GM10248 (cell line): ENCODE measurements around the gene RALGPS2.

Source experiments
- CTCF ChIA-PET: fragments of 300-600 bp; sonication (Branson Sonifier 250); formaldehyde crosslinking; extraction: SDS; loops from one replicate; lab custom pipeline; 2021; ENCODE audit warnings: antibody characterized with exemption; lab: Yijun Ruan, JAX
- POLR2A ChIA-PET: fragments of 350-650 bp; sonication (Branson Sonifier 250); formaldehyde crosslinking; extraction: SDS; loops from one replicate; lab custom pipeline; 2020; ENCODE audit warnings: antibody characterized with exemption; lab: Yijun Ruan, JAX
- DNase-seq: peaks from one replicate; pipeline ENCODE4 v3.0.0; 2012; ENCODE audit errors: extremely low spot score
- CTCF ChIP-seq: IDR thresholded peaks from 2 replicates; pipeline ENCODE4 v1.5.1; 2012; ENCODE audit warnings: mild to moderate bottlenecking, low read depth; ENCODE audit errors: extremely low read depth, missing control alignments, control extremely low read depth

Gene RALGPS2

GRCh38 chr1:178877896-178878295, 152.9 kb downstream of the RALGPS2 start:
- no peak for TF ChIP-seq CTCF
- no peak for DNase-seq
- CTCF ChIA-PET, result interaction anchor here (0.7 kb wide), 1 partner anchor 10 kb away, joined by 3 read pairs; no protein-coding TSS in a partner anchor
- POLR2A ChIA-PET, result no interaction called here

- TF ChIP-seq CTCF, result no peak
- ChIA-PET POLR2A (no interaction called here), CTCF (interaction anchor here (1.0 to 1.9 kb wide), 3 partner anchors 17 to 121 kb away, joined by 3 to 5 read pairs (median 3); no protein-coding TSS in a partner anchor)
- no peak for DNase-seq
Observed at GRCh38 chr1:178881950-178882349, 156.9 kb downstream of the RALGPS2 start.

GRCh38 chr1:178885869-178886268, 160.8 kb downstream of the RALGPS2 start:
- no peak for DNase-seq
- ChIA-PET CTCF (interaction anchor here (1.9 to 3.0 kb wide), 2 partner anchors 9 to 13 kb away, joined by 5 to 16 read pairs; no protein-coding TSS in a partner anchor), POLR2A (no interaction called here)
- TF ChIP-seq CTCF, result no peak

- POLR2A ChIA-PET, result no interaction called here
- no peak for TF ChIP-seq CTCF
- no peak for DNase-seq
- CTCF ChIA-PET, result interaction anchor here (1.2 to 3.0 kb wide), 3 partner anchors 10 to 19 kb away, joined by 3 to 16 read pairs (median 5); no protein-coding TSS in a partner anchor
Observed at GRCh38 chr1:178886551-178886950, 161.5 kb downstream of the RALGPS2 start.

- TF ChIP-seq CTCF, result no peak
- DNase-seq, result no peak
- ChIA-PET POLR2A (no interaction called here), CTCF (no interaction called here)
Observed at GRCh38 chr1:178895928-178896327, 170.9 kb downstream of the RALGPS2 start.

GRCh38 chr1:178898401-178898800, 173.4 kb downstream of the RALGPS2 start:
- no peak for TF ChIP-seq CTCF
- no peak for DNase-seq
- ChIA-PET CTCF (interaction anchor here (1.1 to 1.8 kb wide), 2 partner anchors 9 to 16 kb away, joined by 3 to 5 read pairs; no protein-coding TSS in a partner anchor), POLR2A (no interaction called here)
